Endothelial cell of umbilical vein (primary cell): ENCODE measurements around the gene PRCD. TPM values are rescaled to one million over a fixed set of nuclear protein-coding genes. Genes with fewer than 3 reads are reported as not detected.
"Not testable (repeated sequence)": the region's sequence is repeated elsewhere in the genome, so short reads cannot be mapped to it uniquely, and the experiment has no call there.

Experiments
- BruUV-seq: library from RNA; stranded (reverse); fragments of 400-500 nt; replicated peaks from 2 replicates; lab custom pipeline; 2021; lab: Mats Ljungman, UMichigan
- CTCF ChIA-PET: fragments of 300-600, 350-600 bp; sonication (Branson Sonifier 250); formaldehyde crosslinking; loops from one replicate; lab custom pipeline; 2021; ENCODE audit warnings: antibody characterized with exemption, inconsistent platforms; lab: Charles Lee
- POLR2A ChIA-PET: fragments of 300-600, 350-600 bp; sonication (Branson Sonifier 250); formaldehyde crosslinking; loops from one replicate; lab custom pipeline; 2021; ENCODE audit warnings: antibody characterized with exemption, inconsistent platforms; lab: Charles Lee
- DNase-seq: peaks from one replicate; pipeline ENCODE4 v3.0.0-alpha.2; 2011; ENCODE audit warnings: low read depth, low spot score
- FAIRE-seq: peaks from 2 replicates; lab custom pipeline; 2011; peaks lifted over from hg19 to GRCh38; lab: Jason Lieb, UNC
- H2AFZ ChIP-seq: 2 replicates; pipeline ENCODE4 v1.6.0; 2012; ENCODE audit warnings: low read depth, low read length, control low read depth, inconsistent platforms
- H3K27ac ChIP-seq: 2 replicates; pipeline ENCODE4 v1.5.1; 2011; ENCODE audit warnings: low read depth, mild to moderate bottlenecking, control low read depth, low read length, moderate library complexity; ENCODE audit not compliant: insufficient read depth
- H3K27me3 ChIP-seq, 2 experiments: 2 replicates each; pipeline versions ENCODE4 v1.6.0 to v1.6.1; 2011; ENCODE audit warnings: low read length in 2 of 2, mixed read lengths in 1 of 2; ENCODE audit not compliant: control insufficient read depth in 2 of 2, insufficient read depth in 2 of 2
- H3K36me3 ChIP-seq, 2 experiments: 2 replicates in 1 of 2; 3 replicates in 1 of 2; pipeline ENCODE4 v1.5.1; 2011; ENCODE audit warnings: low read length in 2 of 2, mild to moderate bottlenecking in 1 of 2, moderate library complexity in 1 of 2; ENCODE audit not compliant: control insufficient read depth in 2 of 2, insufficient read depth in 2 of 2; ENCODE audit errors: extremely low read depth in 1 of 2
- H3K4me1 ChIP-seq: 3 replicates; pipeline ENCODE4 v1.5.1; 2011; ENCODE audit warnings: mild to moderate bottlenecking, low read length; ENCODE audit not compliant: control insufficient read depth, insufficient read depth; ENCODE audit errors: extremely low read depth
- H3K4me2 ChIP-seq: 2 replicates; pipeline ENCODE4 v1.6.1; 2011; ENCODE audit warnings: low read length, control low read depth, mixed read lengths; ENCODE audit not compliant: insufficient read depth
- H3K4me3 ChIP-seq, 3 experiments: fragments of 200-600 bp in 1 of 3; sonication (generic), shearing (Covaris generic) in 1 of 3; replicated peaks in 1 of 3; 2 replicates each; pipeline ENCODE4 v1.5.1; 2011 to 2016; ENCODE audit warnings: control low read depth in 3 of 3, low read length in 3 of 3, mild to moderate bottlenecking in 2 of 3, inconsistent platforms in 1 of 3, low read depth in 1 of 3, moderate library complexity in 1 of 3; ENCODE audit not compliant: insufficient read depth in 1 of 3
- H3K79me2 ChIP-seq: 2 replicates; pipeline ENCODE4 v1.6.0; 2012; ENCODE audit warnings: low read length, inconsistent platforms; ENCODE audit not compliant: control insufficient read depth, insufficient read depth
- H3K9ac ChIP-seq: replicated peaks from 2 replicates; pipeline ENCODE3; 2011; ENCODE audit warnings: low read length, control low read depth; ENCODE audit not compliant: insufficient read depth; ENCODE audit errors: extremely low read depth
- H3K9me1 ChIP-seq: replicated peaks from 3 replicates; pipeline ENCODE4 v1.6.0; 2011; ENCODE audit warnings: mild to moderate bottlenecking, low read length; ENCODE audit not compliant: control insufficient read depth, insufficient read depth; ENCODE audit errors: extremely low read depth
- H3K9me3 ChIP-seq: replicated peaks from 2 replicates; pipeline ENCODE4 v1.5.1; 2012; ENCODE audit warnings: low read length, inconsistent platforms; ENCODE audit not compliant: control insufficient read depth, insufficient read depth
- H4K20me1 ChIP-seq: replicated peaks from 2 replicates; pipeline ENCODE3; 2011; ENCODE audit warnings: mild to moderate bottlenecking, low read length; ENCODE audit not compliant: control insufficient read depth, insufficient read depth; ENCODE audit errors: extremely low read depth
- EZH2 ChIP-seq: IDR thresholded peaks from 2 replicates; pipeline ENCODE4 v1.6.1; 2012; ENCODE audit warnings: borderline replicate concordance, low read depth, mild to moderate bottlenecking, moderate library complexity, low read length, inconsistent platforms; ENCODE audit not compliant: severe bottlenecking
- FOS ChIP-seq: IDR thresholded peaks from 2 replicates; pipeline ENCODE4 v1.6.1; 2011; ENCODE audit warnings: mild to moderate bottlenecking, low read length, moderate library complexity, borderline replicate concordance; ENCODE audit not compliant: insufficient read depth
- JUN ChIP-seq: IDR thresholded peaks from 2 replicates; pipeline ENCODE4 v1.6.1; 2011; ENCODE audit warnings: borderline replicate concordance, low read depth; ENCODE audit not compliant: insufficient read length, insufficient read depth
- POLR2A ChIP-seq: IDR thresholded peaks from 2 replicates; pipeline ENCODE4 v1.6.1; 2012; ENCODE audit warnings: low read depth, mild to moderate bottlenecking, control low read depth, low read length
- POLR2AphosphoS5 ChIP-seq: IDR thresholded peaks from 2 replicates; pipeline ENCODE4 v1.6.1; 2012; ENCODE audit warnings: low read depth, mild to moderate bottlenecking, control low read depth, low read length, moderate library complexity; ENCODE audit not compliant: insufficient read depth
- dilution Hi-C: fragments of 300-500 bp; cut with MboI; formaldehyde crosslinking; loops from one replicate; pipeline ENCODE4 v1.15.0; 2019; ENCODE audit warnings: low sequenced_read_pairs; ENCODE audit not compliant: extremely low pct_ligation_motif_present
- intact Hi-C: fragments of 100-400 bp; cut with micrococcal nuclease; formaldehyde crosslinking; loops from one replicate; pipeline ENCODE4 v1.10.0; 2022
- polyA plus RNA-seq, 4 experiments: library from polyadenylated mRNA; depleted of rRNA in 3 of 4; stranded (reverse) in 3 of 4; unstranded in 1 of 4; fragments of >200 nt; gene quantifications; 2 replicates each; pipeline versions ENCODE4 v1.2.1 to v1.2.3, GENCODE V29; 2011 to 2012; ENCODE audit warnings: missing spikeins in 1 of 4
- total RNA-seq: library from RNA; stranded (reverse); gene quantifications from 2 replicates; pipeline ENCODE4 v1.2.3, GENCODE V29; 2021
- TF ChIP-seq, protein P1 (sequence below): IDR thresholded peaks from 2 replicates; pipeline ENCODE4 v1.6.1; 2011; ENCODE audit not compliant: insufficient read depth, insufficient read length

The PRCD gene
- total and polyA plus RNA-seq, 2 donors (not counting 3 experiments of a cell fraction or from before 2014, with no cell fraction given): not detected

DNA sequence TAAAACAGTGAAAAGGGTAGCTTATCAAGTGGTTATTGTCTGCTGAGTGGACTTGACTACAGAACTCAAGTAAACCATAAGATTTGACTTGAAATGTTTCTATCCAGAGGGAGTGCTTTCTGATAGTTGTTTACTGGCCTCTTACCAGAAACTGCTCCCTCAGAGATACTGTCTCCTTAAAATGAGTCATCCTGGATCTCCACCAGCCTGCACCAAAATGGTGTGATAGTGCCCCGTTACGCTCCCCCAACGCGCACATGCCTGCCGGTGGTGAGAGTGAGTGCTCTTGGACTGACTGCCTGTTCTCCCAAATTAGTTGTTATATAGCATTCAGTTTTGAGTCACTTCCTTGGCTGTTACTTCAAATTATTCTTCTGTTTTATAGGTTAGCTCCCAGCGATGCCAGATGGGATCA lies 22.9 kb downstream of the PRCD start:
- Histone ChIP-seq H3K36me3 (peaks cover 5 to 7% of the 10 kb centered on the region in 2 experiments), H4K20me1 (no peaks in the 10 kb centered on the region), H3K9me1 (no peaks in the 10 kb centered on the region), H3K9me3 (no peaks in the 10 kb centered on the region), H3K27ac (peak overlapping the region; percentile 10), H2AFZ (no peak overlapping the region), H3K4me2 (peak overlapping the region; percentile 9), H3K4me3 (no peak overlapping the region), H3K79me2 (peaks cover 43% of the 10 kb centered on the region), H3K4me1 (peaks cover 47% of the 10 kb centered on the region), H3K9ac (peak overlapping the region; percentile 1), H3K27me3 (no peaks in the 10 kb centered on the region)
- intact Hi-C loops (no loop called here), dilution Hi-C loops (no loop called here)
- TF ChIP-seq POLR2A: peak; percentile 37
- TF ChIP-seq, protein P1, sequence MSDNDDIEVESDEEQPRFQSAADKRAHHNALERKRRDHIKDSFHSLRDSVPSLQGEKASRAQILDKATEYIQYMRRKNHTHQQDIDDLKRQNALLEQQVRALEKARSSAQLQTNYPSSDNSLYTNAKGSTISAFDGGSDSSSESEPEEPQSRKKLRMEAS: no peak
- peak; percentile 63 for TF ChIP-seq FOS
- peak; percentile 42 for TF ChIP-seq JUN
- TF ChIP-seq POLR2AphosphoS5: peak; percentile 55
- no peak for TF ChIP-seq EZH2
- BruUV-seq: TSS peak; percentile 69
- ChIA-PET POLR2A (no interaction called here), CTCF (interaction anchor here (0.9 to 8.8 kb wide), 6 partner anchors 23 to 153 kb away, joined by 3 to 121 read pairs (median 6); partner anchors contain the start of gene ST6GALNAC2)
- no peak for FAIRE-seq
- DNase-seq: peak; percentile 50

DNA sequence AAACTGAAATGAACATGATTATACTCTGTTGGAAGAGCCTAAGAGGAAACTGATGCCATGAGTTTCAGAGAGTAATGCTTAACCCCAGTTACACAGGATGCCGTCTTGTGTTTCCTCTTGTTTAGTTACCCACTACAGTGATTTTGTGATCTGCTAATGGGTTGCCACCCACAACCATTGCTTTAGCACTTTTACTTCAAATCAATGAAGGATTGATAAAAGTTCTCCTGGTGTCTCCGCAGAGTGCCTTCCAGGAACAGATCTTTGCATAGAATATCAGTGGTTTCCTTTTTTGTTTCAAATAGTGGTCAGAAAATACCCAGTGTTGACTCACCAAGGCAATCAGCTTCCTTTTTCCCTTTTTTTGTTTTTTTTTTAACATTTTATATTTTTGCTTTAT lies 23.5 kb downstream of the PRCD start:
- H3K4me3 ChIP-seq, H2AFZ ChIP-seq, intact Hi-C loops, POLR2A ChIA-PET, H3K9me3 ChIP-seq, H3K36me3 ChIP-seq, DNase-seq, H3K4me2 ChIP-seq, H3K9me1 ChIP-seq, H3K9ac ChIP-seq, dilution Hi-C loops, H3K27me3 ChIP-seq, H4K20me1 ChIP-seq: not testable (repeated sequence)
- BruUV-seq: TSS peak; percentile 2
- CTCF ChIA-PET: interaction anchor here (0.9 to 8.8 kb wide), 3 partner anchors 61 to 152 kb away, joined by 3 to 121 read pairs (median 5); no protein-coding TSS in a partner anchor
- peak; percentile 12 for FAIRE-seq
- peaks cover 37% of the 10 kb centered on the region for H3K79me2 ChIP-seq
- peak overlapping the region; percentile 10 for H3K27ac ChIP-seq
- peaks cover 47% of the 10 kb centered on the region for H3K4me1 ChIP-seq
- peak; percentile 14 for TF ChIP-seq FOS

DNA sequence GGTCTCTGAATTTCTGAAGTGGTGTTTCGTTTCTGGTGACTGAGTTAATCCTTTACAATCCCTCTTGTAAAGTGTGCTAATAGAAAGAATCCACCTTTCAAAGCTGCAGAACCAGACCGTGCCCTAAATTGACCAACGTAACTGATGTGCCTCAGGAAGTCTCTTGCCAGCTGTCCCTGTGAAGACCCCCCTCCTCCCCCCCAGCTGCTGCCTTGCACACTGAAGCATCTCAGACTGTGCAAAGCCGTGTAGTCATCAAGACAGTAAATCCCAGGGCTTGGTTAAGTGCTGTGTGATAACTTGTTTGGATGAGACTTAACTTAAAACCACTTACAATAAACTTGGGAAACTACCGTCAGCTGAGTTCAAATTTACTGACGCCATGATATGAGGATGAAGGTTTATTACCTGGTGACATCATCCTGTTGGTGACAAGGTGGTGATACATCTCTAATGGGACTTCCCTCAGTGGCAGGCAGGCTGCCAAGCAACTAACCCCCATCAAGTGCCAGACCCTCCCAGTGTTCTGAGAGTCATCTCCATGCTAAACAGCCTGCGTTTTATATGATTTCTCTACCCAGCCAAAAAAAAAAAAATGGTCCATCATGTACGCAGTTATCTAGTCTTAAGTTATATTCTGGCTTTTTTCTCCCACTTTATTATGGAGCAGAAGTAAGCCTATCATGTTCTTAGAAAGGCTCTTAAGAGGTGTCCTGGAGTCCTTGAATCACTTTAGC lies 25.3 kb downstream of the PRCD start:
- peak; percentile 35 for FAIRE-seq
- peaks cover 31% of the 10 kb centered on the region for H3K4me1 ChIP-seq
- H3K27me3 ChIP-seq, POLR2A ChIA-PET, DNase-seq, dilution Hi-C loops, BruUV-seq, H3K27ac ChIP-seq, H3K36me3 ChIP-seq, H2AFZ ChIP-seq, H3K9ac ChIP-seq, intact Hi-C loops, H3K4me3 ChIP-seq, H4K20me1 ChIP-seq, H3K9me1 ChIP-seq, H3K4me2 ChIP-seq, H3K9me3 ChIP-seq: not testable (repeated sequence)
- peaks cover 19% of the 10 kb centered on the region for H3K79me2 ChIP-seq
- CTCF ChIA-PET: interaction anchor here (3.6 kb wide), 1 partner anchor 59 kb away, joined by 19 read pairs; no protein-coding TSS in a partner anchor
